Parathyroid adenoma (tissue), 2 donors: Measurements from ENCODE around the gene RAP1GAP2.

Experiments
- H2AFZ ChIP-seq: fragments of 300-600 bp; sonication (generic); one replicate; pipeline ENCODE4 v1.7.0; 2017; ENCODE audit warnings: antibody characterized with exemption, mild to moderate bottlenecking
- H3K27ac ChIP-seq: fragments of 300-600 bp; sonication (generic); one replicate; pipeline ENCODE4 v1.7.0; 2017
- H3K27me3 ChIP-seq: fragments of 300-600 bp; sonication (generic); one replicate; pipeline ENCODE4 v1.7.0; 2017; ENCODE audit warnings: low read length; ENCODE audit not compliant: control insufficient read depth, insufficient read depth
- H3K36me3 ChIP-seq: fragments of 300-600 bp; sonication (generic); one replicate; pipeline ENCODE4 v1.7.0; 2017; ENCODE audit warnings: low read length; ENCODE audit not compliant: control insufficient read depth, insufficient read depth
- H3K4me1 ChIP-seq: fragments of 300-600 bp; sonication (generic); one replicate; pipeline ENCODE4 v1.7.0; 2017; ENCODE audit warnings: control low read depth
- H3K4me2 ChIP-seq: fragments of 300-600 bp; sonication (generic); one replicate; pipeline ENCODE4 v1.7.0; 2017; ENCODE audit warnings: low read length
- H3K4me3 ChIP-seq: fragments of 300-600 bp; sonication (generic); one replicate; pipeline ENCODE4 v1.7.0; 2017; ENCODE audit warnings: low read depth, low read length
- H3K79me2 ChIP-seq: fragments of 300-600 bp; sonication (generic); one replicate; pipeline ENCODE4 v1.7.0; 2017; ENCODE audit warnings: control low read depth
- H3K9ac ChIP-seq: fragments of 300-600 bp; sonication (generic); one replicate; pipeline ENCODE4 v1.7.0; 2017; ENCODE audit warnings: mild to moderate bottlenecking
- H3K9me3 ChIP-seq: fragments of 300-600 bp; sonication (generic); one replicate; pipeline ENCODE4 v1.7.0; 2017; ENCODE audit warnings: low read length; ENCODE audit not compliant: control insufficient read depth
- TF ChIP-seq, protein P1 (sequence below): fragments of 300-600 bp; sonication (generic); IDR thresholded peaks from one replicate; pipeline ENCODE4 v1.7.0; 2017; ENCODE audit warnings: antibody characterized with exemption, mild to moderate bottlenecking
- donor health status: primary hyperparathyroidism.

The RAP1GAP2 gene

DNA sequence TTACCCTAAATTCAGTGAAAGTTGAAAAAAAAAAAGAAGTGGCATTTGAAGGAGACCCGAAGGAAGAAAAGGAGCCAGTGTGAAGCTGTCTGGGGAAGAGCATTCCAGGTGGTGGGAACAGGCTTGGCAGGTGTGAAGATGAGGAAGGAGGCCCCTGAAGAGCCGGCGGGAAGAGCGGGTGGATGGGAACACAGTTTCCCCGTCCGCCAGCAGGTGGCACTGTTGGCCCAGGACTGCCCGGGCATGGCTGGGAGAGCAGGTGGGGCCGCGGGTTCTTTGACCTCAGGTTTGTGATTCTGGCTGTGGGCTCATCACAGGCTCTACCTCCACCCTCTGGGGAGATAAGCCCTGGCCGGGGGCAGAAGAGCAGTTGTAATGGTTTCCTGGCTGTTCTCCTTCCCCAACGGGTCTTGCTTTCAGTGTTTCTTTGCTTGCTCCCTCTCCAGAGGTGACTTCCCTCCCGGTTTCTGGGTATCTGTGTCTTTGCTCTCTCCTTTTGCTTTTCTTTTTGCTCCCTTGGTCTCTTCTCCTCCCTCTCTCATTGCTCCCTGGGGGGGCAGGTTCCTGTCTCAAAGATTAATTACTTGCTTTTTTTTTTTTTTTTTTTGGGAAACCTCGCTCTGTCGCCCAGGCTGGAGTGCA, 32.3 kb downstream of the RAP1GAP2 start:
- H2AFZ ChIP-seq: peak overlapping the region; percentile 38
- no peaks in the 10 kb centered on the region for H3K27me3 ChIP-seq
- H3K9me3 ChIP-seq: no peaks in the 10 kb centered on the region
- H3K4me2 ChIP-seq: no peak overlapping the region
- H3K4me1 ChIP-seq: no peaks in the 10 kb centered on the region
- no peak overlapping the region for H3K27ac ChIP-seq
- TF ChIP-seq, protein P1, sequence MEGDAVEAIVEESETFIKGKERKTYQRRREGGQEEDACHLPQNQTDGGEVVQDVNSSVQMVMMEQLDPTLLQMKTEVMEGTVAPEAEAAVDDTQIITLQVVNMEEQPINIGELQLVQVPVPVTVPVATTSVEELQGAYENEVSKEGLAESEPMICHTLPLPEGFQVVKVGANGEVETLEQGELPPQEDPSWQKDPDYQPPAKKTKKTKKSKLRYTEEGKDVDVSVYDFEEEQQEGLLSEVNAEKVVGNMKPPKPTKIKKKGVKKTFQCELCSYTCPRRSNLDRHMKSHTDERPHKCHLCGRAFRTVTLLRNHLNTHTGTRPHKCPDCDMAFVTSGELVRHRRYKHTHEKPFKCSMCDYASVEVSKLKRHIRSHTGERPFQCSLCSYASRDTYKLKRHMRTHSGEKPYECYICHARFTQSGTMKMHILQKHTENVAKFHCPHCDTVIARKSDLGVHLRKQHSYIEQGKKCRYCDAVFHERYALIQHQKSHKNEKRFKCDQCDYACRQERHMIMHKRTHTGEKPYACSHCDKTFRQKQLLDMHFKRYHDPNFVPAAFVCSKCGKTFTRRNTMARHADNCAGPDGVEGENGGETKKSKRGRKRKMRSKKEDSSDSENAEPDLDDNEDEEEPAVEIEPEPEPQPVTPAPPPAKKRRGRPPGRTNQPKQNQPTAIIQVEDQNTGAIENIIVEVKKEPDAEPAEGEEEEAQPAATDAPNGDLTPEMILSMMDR: peak; percentile 86
- no peak overlapping the region for H3K4me3 ChIP-seq
- no peak overlapping the region for H3K9ac ChIP-seq
- no peaks in the 10 kb centered on the region for H3K79me2 ChIP-seq
- H3K36me3 ChIP-seq: no peaks in the 10 kb centered on the region

DNA sequence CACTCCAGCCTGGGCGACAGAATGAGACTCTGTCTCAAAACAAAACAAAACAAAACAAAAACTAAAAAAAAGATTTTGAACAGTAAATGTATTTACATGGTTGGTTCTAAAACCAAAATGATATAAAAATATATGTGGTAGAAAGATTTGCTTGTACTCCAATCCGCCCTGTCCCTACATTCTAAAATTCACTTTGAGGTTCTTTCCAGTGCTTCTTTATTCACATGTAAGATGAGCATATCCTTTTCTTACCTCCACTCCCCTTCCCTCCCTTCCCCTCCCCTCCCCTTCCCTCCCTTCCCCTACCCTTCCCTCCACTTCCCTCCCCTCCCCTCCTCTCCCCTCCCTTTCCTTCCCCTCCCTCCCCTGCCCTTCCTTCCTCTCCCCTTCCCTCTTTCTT, 34.4 kb downstream of the RAP1GAP2 start:
- TF ChIP-seq, protein P1: no peak
- Histone ChIP-seq H3K9me3 (no peaks in the 10 kb centered on the region), H3K9ac (no peak overlapping the region), H3K27ac (no peak overlapping the region), H2AFZ (no peak overlapping the region), H3K4me2 (no peak overlapping the region), H3K27me3 (no peaks in the 10 kb centered on the region), H3K79me2 (no peaks in the 10 kb centered on the region), H3K4me1 (no peaks in the 10 kb centered on the region), H3K4me3 (no peak overlapping the region), H3K36me3 (no peaks in the 10 kb centered on the region)

DNA sequence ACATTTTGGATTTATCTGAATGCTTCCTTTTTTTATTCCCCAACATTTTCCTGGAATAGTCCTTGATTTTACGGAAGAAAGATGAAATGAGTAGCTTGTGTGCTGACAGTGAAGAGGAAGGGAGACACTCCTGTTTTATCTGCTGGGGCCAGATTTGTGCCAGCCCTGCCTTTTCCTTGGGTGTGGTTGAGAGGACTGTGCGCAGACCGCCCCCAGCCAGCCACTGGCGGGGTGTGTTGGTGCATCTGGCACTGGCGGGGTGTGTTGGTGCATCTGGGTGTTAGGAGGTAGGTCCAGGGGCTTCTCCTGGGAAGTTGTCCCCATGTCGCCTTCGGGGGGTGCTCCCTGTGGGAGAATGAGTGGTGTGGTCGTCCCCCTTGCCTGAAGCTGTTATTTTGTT, 39.5 kb downstream of the RAP1GAP2 start:
- no peaks in the 10 kb centered on the region for H3K9me3 ChIP-seq
- H3K36me3 ChIP-seq: no peaks in the 10 kb centered on the region
- no peaks in the 10 kb centered on the region for H3K27me3 ChIP-seq
- no peak overlapping the region for H3K4me2 ChIP-seq
- H2AFZ ChIP-seq: no peak overlapping the region
- TF ChIP-seq, protein P1: no peak
- no peaks in the 10 kb centered on the region for H3K4me1 ChIP-seq
- no peaks in the 10 kb centered on the region for H3K79me2 ChIP-seq
- no peak overlapping the region for H3K27ac ChIP-seq
- H3K9ac ChIP-seq: no peak overlapping the region
- H3K4me3 ChIP-seq: no peak overlapping the region

DNA sequence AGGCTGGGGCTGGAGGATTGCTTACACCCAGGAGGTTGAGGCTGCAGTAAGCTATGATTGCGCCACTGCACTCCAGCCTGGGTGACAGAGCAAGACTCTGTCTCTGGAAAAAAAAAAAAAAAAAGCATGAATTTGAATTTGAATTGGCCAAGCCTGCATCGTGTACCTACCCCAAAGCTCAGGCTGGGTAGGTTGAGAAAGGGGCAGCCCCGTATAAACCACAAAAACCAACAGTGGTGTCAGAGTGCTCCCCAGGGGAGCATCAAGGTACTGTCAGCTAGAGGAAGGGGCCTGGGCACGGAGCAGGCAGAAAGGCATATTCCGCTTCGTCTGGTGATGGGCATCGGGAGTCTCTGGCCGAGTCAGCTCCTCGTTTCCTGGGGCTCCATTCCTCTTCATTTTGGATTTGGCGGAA, 40.9 kb downstream of the RAP1GAP2 start:
- Histone ChIP-seq H3K4me2 (no peak overlapping the region), H3K36me3 (no peaks in the 10 kb centered on the region), H3K4me3 (no peak overlapping the region), H3K27ac (no peak overlapping the region), H3K4me1 (no peaks in the 10 kb centered on the region), H3K79me2 (no peaks in the 10 kb centered on the region), H3K27me3 (no peaks in the 10 kb centered on the region), H2AFZ (no peak overlapping the region), H3K9me3 (no peaks in the 10 kb centered on the region), H3K9ac (no peak overlapping the region)
- TF ChIP-seq, protein P1: no peak

DNA sequence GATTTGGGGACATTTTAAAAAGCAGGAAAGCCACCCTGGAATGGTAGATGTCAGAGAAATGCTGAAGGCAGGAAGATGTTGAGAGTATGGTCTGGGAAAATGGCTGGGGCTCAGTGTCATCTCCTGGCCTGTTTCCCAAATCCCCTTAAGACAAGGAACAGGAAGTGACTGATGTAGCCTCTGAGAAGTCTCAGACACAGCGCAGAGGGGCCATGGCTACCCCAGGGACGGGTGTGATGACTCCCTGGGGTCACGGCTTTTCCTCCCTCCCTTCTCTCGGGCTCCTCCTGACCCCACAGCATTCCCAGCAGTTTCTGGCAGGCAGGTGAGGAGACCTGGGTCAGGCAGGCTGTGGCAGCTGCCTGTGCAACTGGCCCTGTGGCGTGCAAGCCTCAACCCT, 45.4 kb downstream of the RAP1GAP2 start:
- Histone ChIP-seq H3K4me2 (no peak overlapping the region), H3K27ac (no peak overlapping the region), H3K36me3 (no peaks in the 10 kb centered on the region), H3K27me3 (no peaks in the 10 kb centered on the region), H3K9me3 (no peaks in the 10 kb centered on the region), H3K79me2 (no peaks in the 10 kb centered on the region), H3K4me1 (no peaks in the 10 kb centered on the region), H3K9ac (no peak overlapping the region), H2AFZ (no peak overlapping the region), H3K4me3 (no peak overlapping the region)
- TF ChIP-seq, protein P1: no peak
